ENCODE measurements around the gene PDCD6IP.

GRCh38 chr3:33897306-33897705 lies 98.9 kb downstream of the PDCD6IP start:
- TF ChIP-seq, protein P1, sequence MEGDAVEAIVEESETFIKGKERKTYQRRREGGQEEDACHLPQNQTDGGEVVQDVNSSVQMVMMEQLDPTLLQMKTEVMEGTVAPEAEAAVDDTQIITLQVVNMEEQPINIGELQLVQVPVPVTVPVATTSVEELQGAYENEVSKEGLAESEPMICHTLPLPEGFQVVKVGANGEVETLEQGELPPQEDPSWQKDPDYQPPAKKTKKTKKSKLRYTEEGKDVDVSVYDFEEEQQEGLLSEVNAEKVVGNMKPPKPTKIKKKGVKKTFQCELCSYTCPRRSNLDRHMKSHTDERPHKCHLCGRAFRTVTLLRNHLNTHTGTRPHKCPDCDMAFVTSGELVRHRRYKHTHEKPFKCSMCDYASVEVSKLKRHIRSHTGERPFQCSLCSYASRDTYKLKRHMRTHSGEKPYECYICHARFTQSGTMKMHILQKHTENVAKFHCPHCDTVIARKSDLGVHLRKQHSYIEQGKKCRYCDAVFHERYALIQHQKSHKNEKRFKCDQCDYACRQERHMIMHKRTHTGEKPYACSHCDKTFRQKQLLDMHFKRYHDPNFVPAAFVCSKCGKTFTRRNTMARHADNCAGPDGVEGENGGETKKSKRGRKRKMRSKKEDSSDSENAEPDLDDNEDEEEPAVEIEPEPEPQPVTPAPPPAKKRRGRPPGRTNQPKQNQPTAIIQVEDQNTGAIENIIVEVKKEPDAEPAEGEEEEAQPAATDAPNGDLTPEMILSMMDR (IDR thresholded peaks at IDR 0.05; ENCODE audit: insufficient read depth, low read depth, low read length): no peak
- TF ChIP-seq EZH2 (IDR thresholded peaks at IDR 0.05; ENCODE audit: insufficient read depth, low read length): no peak

All from astrocyte (in vitro differentiated cells and primary cell).